Measurements from ENCODE around the gene ANKMY1.
"Not testable (repeated sequence)": the region's sequence is repeated elsewhere in the genome, so short reads cannot be mapped to it uniquely, and the experiment has no call there.

ANKMY1 gene

GRCh38 chr2:240551811-240552210, 6.0 kb downstream of the ANKMY1 start:
- Histone ChIP-seq H3K27me3 (ENCODE audit: insufficient read depth, low read depth, severe bottlenecking) (no peaks in the 10 kb centered on the region), H3K36me3 (peaks cover 25% of the 10 kb centered on the region), H3K4me3 (ENCODE audit: low read depth, low read length) (no peak overlapping the region), H3K9me3 (ENCODE audit: severe bottlenecking) (no peaks in the 10 kb centered on the region), H3K27ac (no peak overlapping the region)
- TF ChIP-seq, protein P1, sequence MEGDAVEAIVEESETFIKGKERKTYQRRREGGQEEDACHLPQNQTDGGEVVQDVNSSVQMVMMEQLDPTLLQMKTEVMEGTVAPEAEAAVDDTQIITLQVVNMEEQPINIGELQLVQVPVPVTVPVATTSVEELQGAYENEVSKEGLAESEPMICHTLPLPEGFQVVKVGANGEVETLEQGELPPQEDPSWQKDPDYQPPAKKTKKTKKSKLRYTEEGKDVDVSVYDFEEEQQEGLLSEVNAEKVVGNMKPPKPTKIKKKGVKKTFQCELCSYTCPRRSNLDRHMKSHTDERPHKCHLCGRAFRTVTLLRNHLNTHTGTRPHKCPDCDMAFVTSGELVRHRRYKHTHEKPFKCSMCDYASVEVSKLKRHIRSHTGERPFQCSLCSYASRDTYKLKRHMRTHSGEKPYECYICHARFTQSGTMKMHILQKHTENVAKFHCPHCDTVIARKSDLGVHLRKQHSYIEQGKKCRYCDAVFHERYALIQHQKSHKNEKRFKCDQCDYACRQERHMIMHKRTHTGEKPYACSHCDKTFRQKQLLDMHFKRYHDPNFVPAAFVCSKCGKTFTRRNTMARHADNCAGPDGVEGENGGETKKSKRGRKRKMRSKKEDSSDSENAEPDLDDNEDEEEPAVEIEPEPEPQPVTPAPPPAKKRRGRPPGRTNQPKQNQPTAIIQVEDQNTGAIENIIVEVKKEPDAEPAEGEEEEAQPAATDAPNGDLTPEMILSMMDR (IDR thresholded peaks at IDR 0.05; ENCODE audit: low read depth, low read length), result no peak
- no peak for DNase-seq

DNA sequence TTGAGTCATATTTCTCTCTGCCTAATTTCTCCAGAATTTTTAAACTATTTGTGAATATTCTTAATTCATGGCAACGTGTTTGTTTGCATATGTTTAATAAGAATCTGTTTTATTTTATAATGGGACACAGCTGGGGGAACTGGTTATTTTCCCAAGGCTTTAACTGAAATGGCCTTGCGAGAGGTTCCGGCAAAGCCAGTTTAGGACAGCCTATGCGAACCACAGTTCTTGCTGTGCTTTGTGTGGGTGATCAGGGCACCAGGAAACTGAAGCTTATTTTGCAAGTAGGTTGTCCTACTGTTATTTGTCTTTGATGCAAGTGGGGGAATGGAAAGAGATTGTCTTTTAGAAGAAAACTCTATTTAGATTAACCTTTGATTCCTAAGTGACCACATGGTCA, 6.5 kb downstream of the ANKMY1 start:
- Histone ChIP-seq H3K4me3 (ENCODE audit: low read depth, low read length) (no peak overlapping the region), H3K27me3 (ENCODE audit: insufficient read depth, low read depth, severe bottlenecking) (no peaks in the 10 kb centered on the region), H3K36me3 (peaks cover 22% of the 10 kb centered on the region), H3K9me3 (ENCODE audit: severe bottlenecking) (no peaks in the 10 kb centered on the region), H3K27ac (no peak overlapping the region)
- TF ChIP-seq, protein P1 (IDR thresholded peaks at IDR 0.05; ENCODE audit: low read depth, low read length), result no peak
- no peak for DNase-seq

GRCh38 chr2:240539906-240540305, 17.9 kb downstream of the ANKMY1 start:
- TF ChIP-seq, protein P1 (IDR thresholded peaks at IDR 0.05; ENCODE audit: low read depth, low read length), result no peak
- no peak overlapping the region for H3K4me3 ChIP-seq (ENCODE audit: low read depth, low read length)
- peaks cover 5% of the 10 kb centered on the region for H3K36me3 ChIP-seq
- H3K27ac ChIP-seq, result no peak overlapping the region
- no peak for DNase-seq
- H3K9me3 ChIP-seq (ENCODE audit: severe bottlenecking), result no peaks in the 10 kb centered on the region
- no peaks in the 10 kb centered on the region for H3K27me3 ChIP-seq (ENCODE audit: insufficient read depth, low read depth, severe bottlenecking)

DNA sequence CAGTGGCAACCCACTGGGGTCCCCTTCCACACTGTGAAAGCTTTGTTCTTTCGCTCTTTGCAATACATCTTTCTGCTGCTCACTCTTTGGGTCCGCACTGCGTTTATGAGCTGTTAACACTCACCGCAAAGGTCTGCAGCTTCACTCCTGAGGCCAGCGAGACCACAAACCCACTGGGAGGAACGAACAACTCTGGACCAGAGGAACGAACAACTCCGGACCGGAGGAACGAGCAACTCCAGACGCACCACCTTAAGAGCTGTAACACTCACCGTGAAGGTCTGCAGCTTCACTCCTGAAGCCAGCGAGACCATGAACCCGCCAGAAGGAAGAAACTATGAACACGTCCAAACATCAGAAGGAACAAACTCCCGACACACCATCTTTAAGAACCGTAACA, 18.7 kb downstream of the ANKMY1 start:
- not testable (repeated sequence) for H3K36me3 ChIP-seq; H3K27ac ChIP-seq; H3K4me3 ChIP-seq (ENCODE audit: low read depth, low read length); H3K9me3 ChIP-seq (ENCODE audit: severe bottlenecking); DNase-seq; H3K27me3 ChIP-seq (ENCODE audit: insufficient read depth, low read depth, severe bottlenecking)

DNA sequence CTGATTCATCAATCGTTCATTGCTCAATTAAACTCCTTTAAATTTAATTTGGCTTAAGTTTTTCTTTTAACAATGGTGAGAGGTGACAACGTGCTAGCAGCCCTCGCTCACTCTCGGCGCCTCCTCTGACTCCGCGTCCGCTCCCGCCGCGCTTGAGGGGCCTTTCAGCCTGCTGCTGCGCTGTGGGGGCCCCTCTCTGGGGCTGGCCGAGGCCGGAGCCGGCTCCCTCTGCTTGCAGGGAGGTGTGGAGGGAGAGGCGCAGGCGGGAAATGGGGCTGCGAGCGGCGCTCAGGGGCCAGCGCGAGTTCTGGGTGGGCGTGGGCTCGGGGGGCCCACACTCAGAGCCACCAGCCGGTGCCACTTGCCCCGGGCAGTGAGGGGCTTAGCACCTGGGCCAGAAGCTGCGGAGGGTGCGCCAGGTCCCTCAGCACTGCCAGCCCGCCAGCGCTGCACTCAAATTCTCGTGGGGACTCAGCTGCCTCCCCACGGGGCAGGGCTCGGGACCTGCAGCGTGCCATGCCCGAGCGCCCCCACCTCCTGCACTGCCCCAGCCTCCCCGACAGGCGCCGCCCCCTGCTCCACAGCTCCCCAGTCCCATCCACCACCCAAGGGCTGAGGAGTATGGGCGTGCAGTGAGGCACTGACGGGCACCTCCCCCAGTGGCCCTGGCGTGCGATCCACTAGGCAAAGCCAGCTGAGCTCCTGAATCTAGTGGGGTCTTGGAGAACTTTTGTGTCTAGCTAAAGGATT, 19.6 kb downstream of the ANKMY1 start:
- Histone ChIP-seq H3K27me3 (ENCODE audit: insufficient read depth, low read depth, severe bottlenecking) (no peaks in the 10 kb centered on the region), H3K27ac (no peak overlapping the region), H3K36me3 (peaks cover 5% of the 10 kb centered on the region), H3K4me3 (ENCODE audit: low read depth, low read length) (no peak overlapping the region), H3K9me3 (ENCODE audit: severe bottlenecking) (no peaks in the 10 kb centered on the region)
- DNase-seq, result no peak
- TF ChIP-seq, protein P1 (IDR thresholded peaks at IDR 0.05; ENCODE audit: low read depth, low read length), result no peak

GRCh38 chr2:240532031-240532775, 25.6 kb downstream of the ANKMY1 start:
- H3K4me3 ChIP-seq (ENCODE audit: low read depth, low read length), result no peak overlapping the region
- TF ChIP-seq, protein P1 (IDR thresholded peaks at IDR 0.05; ENCODE audit: low read depth, low read length), result no peak
- H3K9me3 ChIP-seq (ENCODE audit: severe bottlenecking), result peaks cover 9% of the 10 kb centered on the region
- H3K36me3 ChIP-seq, result peaks cover 9% of the 10 kb centered on the region
- H3K27me3 ChIP-seq (ENCODE audit: insufficient read depth, low read depth, severe bottlenecking), result no peaks in the 10 kb centered on the region
- H3K27ac ChIP-seq, result no peak overlapping the region
- no peak for DNase-seq
